NCI-H82 treated with DMSO at 0.1 percent for 48 hours (cell line): Measurements from ENCODE around the gene KMT2C.
A peak's percentile ranks its signal among the peaks of the same experiment; 100 is the strongest.

ENCODE experiments used
- DNase-seq: peaks from one replicate; lab custom pipeline; 2025; ENCODE audit not compliant: unreplicated experiment; lab: John Stamatoyannopoulos, UW

Gene KMT2C

DNA sequence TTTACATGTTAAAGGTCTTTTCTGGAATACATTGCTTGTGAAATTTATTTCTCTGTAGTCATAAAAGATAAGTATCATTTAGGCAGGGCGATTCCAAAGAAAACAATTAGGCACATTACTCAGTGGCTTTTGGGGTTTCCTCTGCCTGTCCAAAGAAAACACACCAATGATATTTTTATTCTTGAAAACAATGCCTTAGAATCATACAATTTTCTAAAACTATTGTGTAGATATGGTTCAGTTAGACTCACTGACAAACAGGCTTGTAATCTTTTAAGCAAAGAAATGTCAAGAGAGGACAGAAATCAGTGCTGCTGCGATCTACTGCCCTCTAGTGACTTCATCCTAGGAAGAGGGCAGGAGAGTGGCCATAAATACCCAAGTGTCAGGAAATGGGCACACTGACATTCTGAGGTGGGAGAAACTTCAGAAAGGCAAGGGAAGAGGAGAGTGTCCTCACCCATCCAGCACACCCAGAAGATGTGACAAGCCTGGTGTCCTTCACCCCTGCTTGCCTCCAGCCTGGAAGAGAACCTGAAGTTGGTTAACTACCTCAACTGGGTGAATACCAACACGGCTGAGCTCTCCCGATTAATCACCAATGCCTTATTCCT is 289.8 kb downstream of the KMT2C start:
- peak; percentile 17 for DNase-seq

DNA sequence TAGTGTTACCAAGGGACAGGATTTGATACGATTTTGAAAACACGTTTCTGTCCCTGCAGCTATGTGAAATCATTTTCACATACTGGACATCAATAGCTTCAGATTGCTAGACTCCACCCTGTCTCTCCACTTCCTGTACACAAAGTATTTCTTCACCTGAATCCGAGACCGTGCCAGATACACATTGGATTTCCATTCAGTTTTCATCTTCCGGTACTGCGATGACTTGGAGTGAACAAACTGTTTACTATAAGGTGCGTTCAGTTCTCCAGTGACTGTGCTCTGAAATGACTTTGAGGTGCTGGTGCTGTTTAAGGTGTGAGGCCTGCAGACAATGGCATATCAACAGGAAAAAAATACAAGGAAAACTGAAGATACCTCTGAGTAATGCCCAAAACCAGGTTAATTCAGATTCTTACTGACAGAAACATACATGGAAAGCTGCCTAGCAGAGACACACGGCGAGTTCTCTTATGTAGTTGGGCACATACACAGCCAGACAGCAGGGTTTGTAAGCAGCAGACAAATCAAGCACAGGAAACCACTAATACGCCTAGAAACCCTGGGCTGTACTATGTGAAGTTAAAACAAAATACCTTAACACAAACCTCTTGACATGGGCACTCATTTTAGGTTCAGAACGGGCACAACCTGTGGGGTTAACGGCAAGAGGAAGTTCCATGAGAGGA is 291.1 kb downstream of the KMT2C start:
- no peak for DNase-seq

DNA sequence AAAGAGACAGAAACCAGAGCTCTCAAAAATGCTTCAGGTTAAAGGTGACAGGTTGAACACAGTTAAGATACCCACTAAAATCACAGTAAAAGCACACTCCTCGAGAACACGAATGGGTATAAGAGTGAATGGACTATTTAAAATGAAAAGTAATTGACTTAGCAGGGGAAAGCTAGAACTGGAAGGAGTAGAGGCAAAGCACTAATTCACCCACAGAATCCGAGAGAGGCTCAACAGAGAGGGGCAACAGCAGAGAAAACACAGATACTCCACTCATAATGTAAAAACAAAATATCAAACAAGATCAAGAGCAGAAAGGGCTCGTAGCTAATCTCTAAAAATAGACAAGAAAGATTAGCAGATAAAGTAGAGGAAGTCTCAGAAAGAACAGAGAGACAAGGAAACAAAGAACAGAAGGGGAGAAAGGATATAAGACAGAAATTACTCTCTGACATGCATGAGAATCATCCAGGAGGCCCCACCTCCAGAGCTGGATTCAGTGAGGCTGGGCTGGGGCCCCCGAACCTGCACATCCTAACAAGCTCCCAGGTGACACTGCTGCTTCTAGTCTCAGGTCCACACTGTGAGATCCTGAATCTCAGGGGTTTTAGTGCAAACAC is 292.7 kb downstream of the KMT2C start:
- no peak for DNase-seq

DNA sequence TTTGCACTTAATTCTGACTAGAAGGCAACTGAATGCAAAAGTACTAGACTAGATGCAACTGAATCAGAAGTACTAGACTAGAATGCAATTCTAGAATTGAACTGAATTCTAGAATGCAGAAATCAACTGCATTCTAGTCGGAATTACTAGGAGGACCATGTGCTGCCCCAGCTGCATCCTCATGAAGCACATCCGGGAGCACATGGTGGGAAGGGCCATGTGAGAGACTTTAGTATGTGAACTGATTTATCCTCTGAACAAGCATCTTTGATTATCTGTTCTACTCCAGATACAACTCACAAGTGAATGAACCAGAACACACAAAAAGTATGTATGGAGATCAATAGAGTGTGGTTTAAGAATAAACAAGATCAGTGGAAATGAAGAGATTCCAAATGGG is 295.2 kb downstream of the KMT2C start:
- DNase-seq: no peak

DNA sequence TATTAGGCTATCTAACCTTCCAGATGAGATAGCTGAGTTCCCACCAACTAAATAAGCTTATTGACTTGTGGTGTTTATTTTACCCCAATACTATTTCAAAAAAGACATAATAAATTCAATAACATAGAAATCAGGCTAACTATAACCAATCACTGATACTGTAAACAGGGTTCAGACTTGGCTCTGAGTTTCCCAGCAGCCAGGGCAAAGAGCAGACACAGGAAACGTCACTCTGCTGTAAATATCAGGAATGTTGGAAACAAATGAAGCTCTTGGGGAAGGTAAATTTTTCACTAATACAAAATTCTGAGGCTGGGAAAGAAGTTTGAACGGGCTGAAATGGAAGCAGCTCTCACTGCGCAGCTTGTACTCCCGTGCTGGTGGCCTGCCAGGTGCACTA is 295.7 kb downstream of the KMT2C start:
- no peak for DNase-seq

DNA sequence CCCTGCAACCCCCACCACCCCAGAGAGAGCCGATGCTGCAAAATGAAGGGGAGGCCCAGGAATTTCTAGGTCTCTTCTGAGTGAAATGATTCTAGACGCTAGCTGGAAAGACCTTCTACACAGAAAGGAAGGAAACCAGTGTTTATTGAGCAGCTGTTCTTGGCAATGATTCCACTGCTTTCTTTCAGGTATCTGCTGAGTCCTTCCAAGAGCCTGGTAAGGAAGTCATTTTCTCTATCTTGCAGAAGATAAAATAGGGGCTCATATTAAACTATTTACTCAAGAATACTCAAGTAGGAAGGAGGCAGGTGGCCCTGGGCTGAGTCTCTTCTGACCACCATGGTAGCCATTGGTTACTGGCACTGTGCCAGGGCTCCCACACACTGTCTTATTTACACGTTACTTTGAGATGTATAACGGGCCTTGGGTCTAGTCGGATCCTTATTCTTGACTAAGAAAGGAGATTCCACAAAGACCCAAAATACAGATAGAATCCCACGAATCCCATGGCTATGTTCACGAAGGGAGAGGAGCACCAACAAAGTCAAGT is 298.3 kb downstream of the KMT2C start:
- no peak for DNase-seq

DNA sequence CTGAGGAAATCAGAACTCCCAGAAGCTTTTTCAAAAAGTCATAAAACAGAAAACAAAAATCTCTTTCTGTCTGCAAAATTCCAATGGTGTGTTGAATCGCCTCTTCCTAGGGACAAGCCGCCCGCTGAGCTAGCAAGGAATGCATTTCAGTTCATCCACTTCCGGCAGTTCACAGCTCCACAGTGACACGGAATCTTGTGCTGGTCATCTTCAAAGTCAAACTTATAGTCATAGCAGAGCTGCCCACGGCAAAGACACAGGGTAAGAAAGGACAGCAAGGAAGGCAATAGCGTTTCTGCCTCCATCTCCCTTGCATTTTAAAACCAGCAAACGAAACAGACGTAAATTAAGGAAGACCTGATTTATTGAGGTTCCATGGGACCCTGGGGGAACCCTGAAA is 299.1 kb downstream of the KMT2C start:
- DNase-seq: no peak

DNA sequence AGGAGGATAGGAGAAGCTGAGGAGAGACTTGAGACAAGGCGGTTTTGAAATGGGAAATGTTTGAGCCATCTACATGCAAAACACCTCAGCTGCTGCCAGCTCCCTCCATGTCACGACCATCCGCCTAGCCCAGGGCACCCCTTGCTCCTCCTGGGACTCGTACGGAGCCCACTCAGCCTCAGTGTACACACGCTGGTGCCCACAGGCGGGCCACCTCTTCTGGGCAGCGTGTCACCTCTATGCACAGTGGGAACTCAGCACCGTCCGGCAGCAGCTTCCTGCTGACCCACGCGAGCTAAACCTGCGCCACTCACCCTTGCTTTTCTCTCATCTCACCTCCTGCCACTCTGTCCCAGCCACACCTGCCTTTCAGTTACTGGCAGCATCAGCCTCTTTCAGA is 302.0 kb downstream of the KMT2C start:
- DNase-seq: no peak

DNA sequence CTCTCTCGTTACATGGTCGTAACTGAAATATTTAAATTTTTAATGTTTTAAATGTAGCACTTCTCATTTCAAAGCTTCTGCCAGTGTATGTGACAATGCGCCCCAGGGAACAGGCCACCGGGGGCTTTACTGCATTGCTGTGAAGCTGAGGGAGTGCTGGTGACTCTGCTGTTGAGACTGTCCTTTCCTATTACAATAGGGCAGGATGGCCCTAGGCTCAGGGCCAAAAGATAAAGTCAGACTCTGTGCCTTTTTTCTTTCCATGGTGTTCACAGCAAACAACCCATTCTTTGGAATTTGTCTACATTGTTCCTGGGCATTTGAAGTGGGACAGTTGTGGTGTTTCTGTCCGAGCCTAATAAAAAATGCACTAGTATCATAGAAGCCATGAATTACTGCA is 303.0 kb downstream of the KMT2C start:
- no peak for DNase-seq

DNA sequence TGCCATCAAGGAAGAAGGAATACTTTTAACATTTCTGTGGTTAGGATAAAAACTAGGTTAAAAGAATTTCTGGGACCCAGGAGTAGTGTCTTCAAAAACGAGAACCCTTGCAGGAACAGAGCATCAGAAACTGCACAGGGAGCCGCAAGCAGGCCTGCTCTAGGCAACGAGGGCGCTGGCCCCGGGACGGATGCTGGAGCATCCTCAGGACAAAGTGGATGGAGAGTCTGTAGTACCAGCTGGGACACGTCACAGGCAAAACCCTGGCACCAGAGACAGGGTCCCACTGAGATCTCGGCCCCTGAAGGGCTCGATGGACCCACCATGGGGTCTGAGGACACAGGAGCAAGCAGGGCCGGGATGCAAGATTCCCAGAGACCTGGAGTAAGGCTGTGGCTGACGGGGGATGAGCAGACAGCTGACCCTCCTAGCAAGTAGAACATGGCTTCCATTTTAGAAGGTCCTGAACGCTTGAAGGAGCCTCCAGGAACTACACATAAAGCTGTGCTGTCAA is 303.8 kb downstream of the KMT2C start:
- DNase-seq: no peak

DNA sequence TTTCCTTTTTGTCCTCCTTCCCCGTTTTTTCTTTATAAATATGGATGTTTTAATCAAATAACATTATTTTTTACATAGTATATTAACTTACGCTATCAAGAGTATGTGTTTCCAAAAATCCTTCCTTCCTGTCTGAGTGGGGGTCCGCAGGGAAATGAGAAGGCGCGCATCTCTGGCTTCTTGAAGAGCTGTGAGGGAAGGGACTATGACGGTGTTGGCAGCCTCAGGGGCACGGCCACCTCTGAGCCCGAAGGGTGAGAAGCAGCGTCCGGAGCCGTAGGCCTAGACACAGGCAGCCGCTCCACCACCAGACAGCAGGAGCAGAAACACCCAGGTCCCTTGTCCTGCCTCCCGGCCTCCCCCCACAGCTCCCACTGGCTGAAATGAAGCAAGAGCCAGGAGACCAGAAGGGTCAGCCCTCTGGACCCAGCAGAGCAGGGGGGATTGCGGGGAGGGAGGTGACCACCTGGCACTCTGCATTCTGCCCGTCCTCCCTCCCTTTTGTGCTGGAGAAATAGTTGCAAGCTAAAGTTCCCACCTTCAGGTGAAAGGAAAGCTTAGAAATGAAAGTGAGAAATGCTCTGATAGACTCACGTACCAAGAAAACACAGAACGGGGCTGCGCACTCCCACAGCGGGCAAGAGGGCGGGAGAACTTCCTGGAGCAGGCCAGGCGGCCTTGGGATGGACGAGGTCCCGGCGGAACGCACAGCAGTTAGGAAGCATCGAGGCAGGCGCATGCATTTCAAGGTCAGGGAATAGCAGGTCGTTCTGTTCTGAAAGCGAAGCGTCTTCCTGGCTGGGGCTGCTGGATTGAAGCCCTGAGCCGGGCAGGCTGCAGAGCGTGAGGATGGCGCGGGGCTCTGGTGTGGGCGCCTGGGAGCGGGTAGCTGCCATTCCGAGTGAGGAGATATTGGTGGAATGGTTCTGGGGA is 304.9 kb downstream of the KMT2C start:
- no peak for DNase-seq

DNA sequence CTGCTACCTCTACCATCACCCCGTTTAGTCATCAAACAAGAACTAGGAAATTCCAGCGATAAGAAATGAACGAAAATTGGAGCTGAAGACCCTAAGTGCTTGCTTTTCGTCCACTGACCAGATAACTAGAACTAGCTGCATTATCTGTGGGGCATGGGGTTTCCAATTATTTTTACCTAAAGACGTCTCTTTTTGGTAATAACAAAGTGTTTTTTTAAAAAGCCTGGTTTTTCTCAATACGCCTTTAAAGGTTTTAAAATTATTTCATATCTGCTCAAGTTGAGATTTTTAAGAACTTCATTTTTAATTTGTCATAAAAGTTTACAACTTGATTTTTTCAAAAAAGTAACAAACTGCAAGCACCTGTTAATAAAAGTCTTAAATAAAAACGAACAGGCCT is 306.1 kb downstream of the KMT2C start:
- DNase-seq: no peak

DNA sequence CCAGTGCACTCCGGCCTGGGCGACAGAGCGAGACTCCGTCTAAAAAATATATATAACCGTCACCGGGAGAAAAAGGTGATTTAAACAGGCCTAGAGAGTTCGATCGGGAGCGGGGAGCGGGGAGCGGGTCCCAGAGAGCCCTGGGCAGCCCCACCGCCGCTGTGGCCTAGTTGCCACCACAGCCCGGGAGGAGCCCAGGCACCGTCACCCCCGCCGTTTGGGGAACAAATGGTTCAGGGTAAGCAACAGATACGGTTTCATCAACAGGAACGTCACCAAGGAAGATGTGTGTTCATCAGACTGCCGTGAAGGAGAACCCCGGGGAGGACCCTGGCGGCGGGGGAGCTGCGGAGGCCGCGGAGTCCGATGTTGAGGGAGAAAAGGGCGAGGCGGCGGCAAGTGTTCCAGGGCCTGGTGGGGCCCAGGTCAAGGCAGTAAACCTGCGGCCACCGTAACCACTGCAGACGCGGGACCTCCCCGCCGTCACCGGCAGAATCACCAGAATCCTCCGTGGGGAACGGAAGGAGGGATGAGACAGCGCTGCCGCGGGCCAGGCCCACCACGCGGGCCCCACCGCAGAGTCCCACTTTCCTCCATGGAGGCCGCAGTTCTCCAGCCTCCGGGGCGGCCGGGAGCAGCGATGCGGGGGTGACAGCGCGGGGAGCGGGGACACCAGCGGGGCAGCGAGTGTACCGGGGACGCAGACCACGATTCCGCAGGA is 306.9 kb downstream of the KMT2C start:
- DNase-seq: no peak

DNA sequence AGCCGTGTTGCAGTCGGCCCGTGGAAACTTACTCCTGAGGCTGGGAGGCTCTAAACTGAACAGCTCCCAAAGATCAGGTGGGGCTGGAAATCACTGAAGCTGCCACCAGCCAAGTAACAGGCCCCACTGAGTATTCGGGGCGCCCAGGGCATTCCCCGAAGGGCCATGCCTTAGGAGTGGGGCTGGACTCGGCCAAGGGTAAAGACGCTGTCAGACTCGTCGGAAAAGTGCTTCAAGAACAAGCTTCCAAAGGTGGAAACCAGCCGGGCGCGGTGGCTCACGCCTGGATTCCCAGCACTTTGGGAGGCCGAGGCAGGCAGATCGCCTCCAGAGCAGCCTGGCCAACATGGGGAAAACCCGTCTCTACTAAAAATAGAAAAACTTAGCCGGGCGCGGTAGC is 307.6 kb downstream of the KMT2C start:
- DNase-seq: no peak

DNA sequence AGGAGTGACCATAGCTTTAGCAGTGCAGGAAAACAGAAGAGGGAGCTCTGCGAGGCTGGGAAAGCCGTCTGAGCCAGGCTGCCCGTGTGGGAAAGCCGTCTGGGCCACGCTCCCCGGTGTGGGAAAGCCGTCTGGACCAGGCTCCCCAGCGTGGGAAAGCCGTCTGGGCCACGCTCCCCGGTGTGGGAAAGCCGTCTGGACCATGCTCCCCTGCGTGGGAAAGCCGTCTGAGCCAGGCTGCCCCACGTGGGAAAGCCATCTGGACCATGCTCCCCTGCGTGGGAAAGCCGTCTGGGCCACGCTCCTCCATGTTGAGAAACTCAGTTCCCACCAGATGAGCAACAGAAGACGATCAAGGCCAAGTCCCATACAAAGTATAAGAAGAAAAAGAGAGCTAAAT is 308.6 kb downstream of the KMT2C start:
- no peak for DNase-seq

DNA sequence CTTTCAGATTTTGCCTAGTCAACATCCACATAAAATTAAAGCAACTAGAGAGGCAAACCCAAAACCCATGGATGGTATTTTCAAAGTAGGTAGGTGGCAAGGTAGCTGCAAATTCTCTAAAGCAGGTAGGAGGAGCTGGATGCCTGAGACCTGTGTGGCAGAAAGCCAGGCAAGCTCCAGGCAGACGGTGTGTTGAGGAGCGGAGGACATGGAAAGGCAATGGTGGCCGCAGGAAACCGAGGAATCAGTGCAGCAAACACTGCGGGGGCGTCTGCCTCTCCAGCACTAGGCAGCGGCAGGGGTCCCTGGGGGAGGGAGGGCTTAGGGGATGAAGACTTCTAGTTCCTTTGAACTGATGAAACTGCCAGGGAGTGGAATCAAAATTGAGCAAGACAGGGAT is 309.1 kb downstream of the KMT2C start:
- no peak for DNase-seq

DNA sequence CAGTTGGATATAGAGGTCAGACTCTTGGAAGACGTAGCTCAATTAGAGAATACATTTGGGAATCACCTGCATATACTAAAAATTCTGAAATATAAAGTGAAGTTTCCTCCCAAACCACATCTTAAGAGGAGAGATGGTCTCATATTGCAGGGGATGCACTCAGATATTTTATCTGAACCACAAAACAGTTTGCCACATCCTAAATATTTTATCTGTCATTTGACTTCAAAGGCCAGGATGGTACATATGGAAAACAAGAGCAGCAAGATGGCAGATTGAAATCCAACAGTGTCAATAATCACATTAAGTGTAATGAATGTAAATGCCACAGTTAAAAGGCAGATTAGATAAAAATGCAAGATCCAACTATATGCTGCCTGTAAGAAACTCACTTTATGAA is 313.3 kb downstream of the KMT2C start:
- no peak for DNase-seq

DNA sequence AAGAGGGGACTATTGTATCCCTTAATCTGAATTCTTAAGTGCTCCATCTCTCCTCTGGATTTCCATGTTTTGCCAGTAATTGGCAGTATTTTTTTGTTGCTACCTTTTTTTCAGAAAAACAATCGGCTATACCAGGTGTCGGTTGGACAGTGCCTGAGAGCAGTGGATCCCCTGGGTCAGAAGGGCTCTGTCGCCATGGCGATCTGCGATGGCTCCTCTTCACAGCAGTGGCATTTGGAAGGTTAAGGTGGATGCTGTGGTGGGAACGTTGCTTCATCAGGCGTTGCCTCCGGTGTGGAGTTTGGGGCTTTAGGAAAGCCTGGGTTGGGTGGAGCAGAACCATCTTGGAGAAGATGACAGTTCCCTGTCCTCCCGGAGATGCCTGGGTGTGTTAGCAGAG is 314.4 kb downstream of the KMT2C start:
- DNase-seq: no peak

DNA sequence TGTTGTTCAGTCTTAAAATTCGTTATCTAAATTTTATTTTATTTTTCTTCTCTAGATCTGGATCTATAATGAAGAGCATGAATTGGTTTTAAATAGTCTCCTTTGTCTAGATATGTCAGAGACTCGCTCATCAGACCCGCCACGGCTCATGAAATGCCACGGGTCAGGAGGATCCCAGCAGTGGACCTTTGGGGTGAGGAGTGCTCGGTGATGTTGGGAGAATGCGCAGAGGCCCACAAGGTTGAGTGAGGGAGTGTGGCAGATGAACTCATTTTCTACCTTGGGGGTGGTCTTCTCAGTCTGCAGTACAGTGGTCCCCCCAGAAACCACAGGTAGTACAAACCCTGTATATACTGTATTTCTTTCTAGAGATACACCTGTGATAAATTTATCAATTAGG is 315.0 kb downstream of the KMT2C start:
- no peak for DNase-seq

DNA sequence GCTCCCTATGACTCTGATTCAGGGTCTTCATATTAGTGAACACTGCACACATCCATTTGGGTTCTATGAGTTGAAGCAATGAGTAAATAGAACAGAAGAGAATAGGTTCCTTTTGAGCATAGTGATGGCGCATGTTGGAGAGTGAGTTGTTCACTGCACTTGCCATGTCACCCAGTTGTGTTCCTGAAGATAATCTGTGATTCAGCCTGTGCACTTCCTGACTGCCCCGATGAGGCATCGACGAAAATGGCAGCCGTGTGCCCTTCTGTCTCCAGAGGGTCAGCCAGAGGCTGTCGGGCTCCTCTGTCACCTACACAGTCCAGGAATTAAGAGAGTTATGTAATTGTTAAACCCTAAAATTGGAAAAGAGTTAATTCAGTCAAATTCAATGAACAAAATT is 315.6 kb downstream of the KMT2C start:
- DNase-seq: no peak
